Loucy (cell line): ENCODE data around the gene THSD7A.

ENCODE experiments used
- EZH2phosphoT487 ChIP-seq: fragments of 200-600 bp; IDR thresholded peaks from 2 replicates; pipeline ENCODE4 v1.6.1; 2018; ENCODE audit warnings: antibody characterized with exemption, mild to moderate bottlenecking, moderate library complexity, borderline replicate concordance
- TF ChIP-seq, protein P1 (sequence below): fragments of 200-600 bp; sonication (generic); conservative IDR thresholded peaks from 2 replicates; pipeline ENCODE4 v1.5.1; 2014; ENCODE audit warnings: mild to moderate bottlenecking, antibody characterized with exemption, low read length

DNA sequence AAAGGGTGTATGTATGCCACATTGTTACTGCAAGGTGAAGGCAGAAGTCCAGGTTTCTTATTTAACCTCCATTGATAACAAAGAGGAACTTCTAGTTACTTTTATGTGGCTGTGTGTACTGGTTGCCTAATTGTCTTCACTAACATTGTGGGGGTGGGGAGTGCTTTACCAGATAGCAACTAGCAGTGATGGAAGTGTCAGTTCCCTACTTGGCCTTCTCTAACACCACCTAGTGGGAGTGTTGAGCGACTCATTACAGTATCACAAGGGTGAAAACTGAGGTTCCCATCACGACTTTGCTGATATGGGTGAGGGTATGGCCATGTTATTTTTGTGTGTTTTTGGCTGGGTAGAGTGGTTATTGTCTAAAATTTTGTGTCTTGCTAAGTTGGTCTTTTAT is 274.4 kb downstream of the THSD7A start:
- TF ChIP-seq, protein P1, sequence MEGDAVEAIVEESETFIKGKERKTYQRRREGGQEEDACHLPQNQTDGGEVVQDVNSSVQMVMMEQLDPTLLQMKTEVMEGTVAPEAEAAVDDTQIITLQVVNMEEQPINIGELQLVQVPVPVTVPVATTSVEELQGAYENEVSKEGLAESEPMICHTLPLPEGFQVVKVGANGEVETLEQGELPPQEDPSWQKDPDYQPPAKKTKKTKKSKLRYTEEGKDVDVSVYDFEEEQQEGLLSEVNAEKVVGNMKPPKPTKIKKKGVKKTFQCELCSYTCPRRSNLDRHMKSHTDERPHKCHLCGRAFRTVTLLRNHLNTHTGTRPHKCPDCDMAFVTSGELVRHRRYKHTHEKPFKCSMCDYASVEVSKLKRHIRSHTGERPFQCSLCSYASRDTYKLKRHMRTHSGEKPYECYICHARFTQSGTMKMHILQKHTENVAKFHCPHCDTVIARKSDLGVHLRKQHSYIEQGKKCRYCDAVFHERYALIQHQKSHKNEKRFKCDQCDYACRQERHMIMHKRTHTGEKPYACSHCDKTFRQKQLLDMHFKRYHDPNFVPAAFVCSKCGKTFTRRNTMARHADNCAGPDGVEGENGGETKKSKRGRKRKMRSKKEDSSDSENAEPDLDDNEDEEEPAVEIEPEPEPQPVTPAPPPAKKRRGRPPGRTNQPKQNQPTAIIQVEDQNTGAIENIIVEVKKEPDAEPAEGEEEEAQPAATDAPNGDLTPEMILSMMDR, result peak; percentile 76
- no peak for TF ChIP-seq EZH2phosphoT487
